Progenitor cell of endocrine pancreas (in vitro differentiated cells): ENCODE measurements around the gene TREH. TPM values are rescaled to one million over a fixed set of nuclear protein-coding genes. Genes with fewer than 3 reads are reported as not detected.
"Not testable (repeated sequence)": the region's sequence is repeated elsewhere in the genome, so short reads cannot be mapped to it uniquely, and the experiment has no call there.

ENCODE experiments used
- DNase-seq: peaks from one replicate; pipeline ENCODE4 v3.0.0; 2021; ENCODE audit warnings: low spot score; ENCODE audit not compliant: unreplicated experiment
- H3K27ac Mint-ChIP-seq: 2 replicates; pipeline ENCODE4 v1.8.0; 2021; ENCODE audit warnings: mild to moderate bottlenecking, moderate library complexity, mixed read lengths
- H3K27me3 Mint-ChIP-seq: 2 replicates; pipeline ENCODE4 v1.8.0; 2021; ENCODE audit warnings: mixed read lengths
- H3K36me3 Mint-ChIP-seq: 2 replicates; pipeline ENCODE4 v1.8.0; 2022; ENCODE audit warnings: mixed read lengths; ENCODE audit not compliant: insufficient read depth
- H3K4me1 Mint-ChIP-seq: 2 replicates; pipeline ENCODE4 v1.8.0; 2021; ENCODE audit warnings: low read depth, mixed read lengths
- H3K4me3 Mint-ChIP-seq: 2 replicates; pipeline ENCODE4 v1.8.0; 2021; ENCODE audit warnings: low read depth, mild to moderate bottlenecking, moderate library complexity, mixed read lengths
- H3K9me3 Mint-ChIP-seq: 2 replicates; pipeline ENCODE4 v1.8.0; 2021; ENCODE audit warnings: low read depth, mixed read lengths
- total RNA-seq: library from RNA; stranded (reverse); gene quantifications from 2 replicates; pipeline ENCODE4 v1.2.1, GENCODE V29; 2021
- TF ChIP-seq, protein P1 (sequence below): fragments of 200-600 bp; sonication (generic); IDR thresholded peaks from one replicate; pipeline ENCODE4 v1.5.0; 2021; ENCODE audit warnings: antibody characterized with exemption, mild to moderate bottlenecking; ENCODE audit not compliant: unreplicated experiment

The TREH gene
- total RNA-seq, 1 donor from 2014 or later, result not detected

DNA sequence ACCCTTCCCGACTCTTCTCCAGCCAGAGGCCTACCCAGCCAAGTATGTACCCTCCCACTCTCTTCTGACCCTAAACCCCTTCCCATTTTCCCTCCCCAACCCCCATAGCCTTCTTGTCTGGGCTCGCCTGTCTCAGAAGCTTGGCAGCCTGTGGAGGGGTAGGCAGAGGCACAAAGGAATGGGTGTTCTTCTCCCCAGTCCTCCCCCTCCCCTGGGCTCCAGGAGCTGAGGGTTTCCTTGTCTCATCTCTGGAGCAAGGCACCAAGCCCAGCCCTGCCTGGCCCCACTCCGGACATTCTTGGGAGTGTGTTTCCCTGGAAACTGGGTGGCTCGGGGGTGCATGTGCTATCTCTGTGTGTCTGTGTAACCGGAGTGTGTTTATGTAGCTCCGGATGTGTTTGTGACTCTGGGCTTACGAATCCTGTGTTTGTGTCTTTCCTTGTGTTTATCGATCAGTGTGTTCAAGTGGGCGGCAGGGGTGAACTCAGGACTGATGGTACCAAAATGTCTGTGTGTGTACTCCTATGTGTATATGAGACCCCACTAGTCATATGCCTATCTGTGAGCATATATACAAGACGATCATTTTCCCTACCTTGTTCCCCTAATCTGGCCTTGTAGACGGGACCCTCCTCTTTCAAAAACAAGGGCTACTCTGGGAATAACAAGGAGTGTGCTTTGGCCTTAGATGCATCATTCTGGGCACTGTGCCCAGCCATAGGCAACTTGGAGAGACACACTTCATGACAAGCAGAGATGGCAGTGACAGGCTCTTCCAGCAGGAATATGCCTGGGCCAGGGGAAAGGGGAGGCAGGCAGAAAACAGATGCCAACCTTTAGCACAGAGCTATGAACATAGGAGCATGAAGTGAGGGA is 61.1 kb downstream of the TREH start:
- Mint-ChIP-seq H3K4me1 (peaks cover 52% of the 10 kb centered on the region), H3K36me3 (peaks cover 2% of the 10 kb centered on the region), H3K4me3 (no peak overlapping the region), H3K27me3 (no peaks in the 10 kb centered on the region), H3K27ac (peak overlapping the region; percentile 60), H3K9me3 (no peaks in the 10 kb centered on the region)
- no peak for DNase-seq
- TF ChIP-seq, protein P1, sequence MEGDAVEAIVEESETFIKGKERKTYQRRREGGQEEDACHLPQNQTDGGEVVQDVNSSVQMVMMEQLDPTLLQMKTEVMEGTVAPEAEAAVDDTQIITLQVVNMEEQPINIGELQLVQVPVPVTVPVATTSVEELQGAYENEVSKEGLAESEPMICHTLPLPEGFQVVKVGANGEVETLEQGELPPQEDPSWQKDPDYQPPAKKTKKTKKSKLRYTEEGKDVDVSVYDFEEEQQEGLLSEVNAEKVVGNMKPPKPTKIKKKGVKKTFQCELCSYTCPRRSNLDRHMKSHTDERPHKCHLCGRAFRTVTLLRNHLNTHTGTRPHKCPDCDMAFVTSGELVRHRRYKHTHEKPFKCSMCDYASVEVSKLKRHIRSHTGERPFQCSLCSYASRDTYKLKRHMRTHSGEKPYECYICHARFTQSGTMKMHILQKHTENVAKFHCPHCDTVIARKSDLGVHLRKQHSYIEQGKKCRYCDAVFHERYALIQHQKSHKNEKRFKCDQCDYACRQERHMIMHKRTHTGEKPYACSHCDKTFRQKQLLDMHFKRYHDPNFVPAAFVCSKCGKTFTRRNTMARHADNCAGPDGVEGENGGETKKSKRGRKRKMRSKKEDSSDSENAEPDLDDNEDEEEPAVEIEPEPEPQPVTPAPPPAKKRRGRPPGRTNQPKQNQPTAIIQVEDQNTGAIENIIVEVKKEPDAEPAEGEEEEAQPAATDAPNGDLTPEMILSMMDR, result no peak

GRCh38 chr11:118615976-118616371 is 63.5 kb downstream of the TREH start:
- Mint-ChIP-seq H3K27ac (peak overlapping the region; percentile 66), H3K36me3 (peaks cover 2% of the 10 kb centered on the region), H3K4me1 (peaks cover 48% of the 10 kb centered on the region), H3K4me3 (no peak overlapping the region), H3K27me3 (peaks cover 10% of the 10 kb centered on the region), H3K9me3 (no peaks in the 10 kb centered on the region)
- TF ChIP-seq, protein P1, result no peak
- no peak for DNase-seq

GRCh38 chr11:118615282-118615975 is 64.0 kb downstream of the TREH start:
- Mint-ChIP-seq H3K4me3 (peak overlapping the region; percentile 22), H3K4me1 (peaks cover 43% of the 10 kb centered on the region), H3K9me3 (no peaks in the 10 kb centered on the region), H3K36me3 (peaks cover 2% of the 10 kb centered on the region), H3K27ac (peak overlapping the region; percentile 86), H3K27me3 (peaks cover 10% of the 10 kb centered on the region)
- DNase-seq, result peak; percentile 34
- TF ChIP-seq, protein P1, result no peak

DNA sequence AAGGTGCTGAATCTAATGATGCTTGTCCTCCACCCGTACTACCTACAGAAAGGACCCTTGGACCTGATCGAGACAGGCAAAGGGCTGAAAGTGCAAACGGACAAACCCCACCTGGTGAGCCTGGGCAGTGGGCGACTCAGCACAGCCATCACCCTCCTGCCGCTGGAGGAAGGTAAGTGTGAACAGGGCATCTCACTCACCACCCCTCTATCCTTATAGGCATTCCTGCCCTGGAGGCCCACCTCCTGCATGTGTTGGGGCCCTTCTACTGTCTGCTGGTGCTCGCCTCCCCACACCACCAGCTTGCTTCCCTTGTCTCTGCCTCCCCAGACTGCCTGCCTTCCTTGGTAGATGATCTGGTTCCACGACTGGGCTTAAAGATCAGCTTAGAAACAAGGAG is 64.9 kb downstream of the TREH start:
- TF ChIP-seq, protein P1, result no peak
- Mint-ChIP-seq H3K27ac (no peak overlapping the region), H3K4me3 (no peak overlapping the region), H3K36me3 (peaks cover 2% of the 10 kb centered on the region), H3K9me3 (no peaks in the 10 kb centered on the region), H3K27me3 (peaks cover 15% of the 10 kb centered on the region), H3K4me1 (peaks cover 42% of the 10 kb centered on the region)
- no peak for DNase-seq

DNA sequence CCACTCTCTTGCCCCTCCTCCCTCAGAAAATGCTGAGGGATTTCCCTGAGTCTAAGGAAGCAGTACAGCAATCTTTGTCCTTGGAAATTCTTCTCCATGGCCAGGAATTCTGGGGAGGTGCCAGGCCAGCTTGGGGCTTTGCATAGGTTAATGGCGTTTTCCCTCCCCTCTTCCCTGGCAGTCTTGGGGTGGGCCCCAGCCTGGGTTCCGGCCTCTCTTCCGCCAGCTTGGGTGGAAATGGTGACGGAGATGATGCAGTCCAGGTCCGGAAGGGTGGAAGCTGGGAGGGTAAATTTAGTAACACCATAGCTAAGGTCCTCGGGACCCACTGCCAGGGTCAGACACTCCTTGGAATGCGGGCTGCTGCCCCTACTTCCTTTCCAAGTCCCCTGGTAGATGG is 67.1 kb downstream of the TREH start:
- no peak for DNase-seq
- no peak overlapping the region for H3K27ac Mint-ChIP-seq
- H3K9me3 Mint-ChIP-seq, result no peaks in the 10 kb centered on the region
- H3K4me1 Mint-ChIP-seq, result peaks cover 36% of the 10 kb centered on the region
- peaks cover 2% of the 10 kb centered on the region for H3K36me3 Mint-ChIP-seq
- peaks cover 27% of the 10 kb centered on the region for H3K27me3 Mint-ChIP-seq
- H3K4me3 Mint-ChIP-seq, result no peak overlapping the region
- TF ChIP-seq, protein P1, result no peak

DNA sequence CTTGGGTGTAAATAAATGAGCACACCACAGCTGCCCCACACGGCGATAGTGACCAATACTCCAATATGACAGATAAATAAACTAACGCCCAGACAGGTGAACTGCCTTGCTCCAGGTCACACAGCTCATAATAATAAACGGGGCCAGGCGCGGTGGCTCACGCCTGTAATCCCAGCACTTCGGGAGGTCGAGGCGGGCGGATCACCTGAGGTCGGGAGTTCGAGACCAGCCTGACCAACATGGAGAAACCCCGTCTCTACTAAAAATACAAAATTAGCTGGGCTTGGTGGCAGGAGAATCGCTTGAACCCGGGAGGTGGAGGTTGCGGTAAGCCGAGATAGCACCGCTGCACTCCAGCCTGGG is 68.0 kb downstream of the TREH start:
- H3K4me3 Mint-ChIP-seq, DNase-seq, H3K36me3 Mint-ChIP-seq, H3K9me3 Mint-ChIP-seq: not testable (repeated sequence)
- Mint-ChIP-seq H3K4me1 (peaks cover 39% of the 10 kb centered on the region), H3K27ac (peak overlapping the region; percentile 1), H3K27me3 (peaks cover 31% of the 10 kb centered on the region)
